IMR-90 (cell line): ENCODE measurements around the gene OSTM1.

ENCODE experiments used
- CTCF ChIP-seq: conservative IDR thresholded peaks from 2 replicates; pipeline ENCODE4 v1.5.1; 2012; ENCODE audit warnings: mild to moderate bottlenecking, low read depth, low read length, improper control_type of control experiment
- MAZ ChIP-seq: IDR thresholded peaks from 2 replicates; pipeline ENCODE4 v1.6.1; 2012; ENCODE audit warnings: low read depth, mild to moderate bottlenecking, low read length, improper control_type of control experiment, moderate library complexity, borderline replicate concordance
- MXI1 ChIP-seq: IDR thresholded peaks from 2 replicates; pipeline ENCODE4 v1.6.1; 2012; ENCODE audit warnings: low read depth, mild to moderate bottlenecking, low read length, moderate library complexity, borderline replicate concordance
- POLR2A ChIP-seq: IDR thresholded peaks from 2 replicates; pipeline ENCODE4 v1.6.1; 2012; ENCODE audit warnings: mild to moderate bottlenecking, low read depth, low read length

GRCh38 chr6:108105571-108105970 is 31.0 kb upstream of the OSTM1 start:
- TF ChIP-seq POLR2A (no peak), MXI1 (no peak), CTCF (no peak), MAZ (no peak)
